ENCODE results near the gene DNAJB12. TPM values are rescaled to one million over a fixed set of nuclear protein-coding genes. Genes with fewer than 3 reads are reported as not detected.

DNAJB12 gene
- total and polyA plus RNA-seq, 12 donors = 36.3 to 67.0 (median 47.8) TPM

DNA sequence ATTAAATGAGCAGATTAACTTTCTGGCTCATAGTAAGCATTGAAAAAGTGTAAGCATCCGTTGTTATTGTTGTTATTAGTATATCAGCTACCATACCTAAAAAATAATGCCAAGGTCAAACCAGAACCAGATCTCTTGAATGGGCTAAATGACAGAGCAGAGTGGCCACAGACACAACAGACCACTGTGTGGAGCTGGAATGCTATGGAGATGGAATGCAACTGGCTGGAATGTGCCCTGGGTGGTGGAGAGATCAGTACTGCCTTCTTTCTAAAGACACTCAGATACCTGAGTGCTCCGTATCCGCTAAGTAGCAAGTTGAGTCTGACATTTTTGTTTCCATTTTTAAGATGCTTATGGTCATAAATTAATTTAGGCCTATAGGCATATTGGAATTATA is 20.5 kb upstream of the DNAJB12 start:
- Histone ChIP-seq H3K27me3 (no peaks in the 10 kb centered on the region), H3K4me1 (replicated peaks in 1 of 2) (no peaks in the 10 kb centered on the region), H3K4me3 (no peak overlapping the region), H3K27ac (no peak overlapping the region), H3K36me3 (replicated peaks in 1 of 2) (peaks cover 0 to 7% of the 10 kb centered on the region in 2 donors), H3K9me3 (replicated peaks in 1 of 3) (no peaks in the 10 kb centered on the region)
- no peak for DNase-seq
- intact Hi-C loops (cut with DNase I) = no loop called here
- TF ChIP-seq, protein P1, sequence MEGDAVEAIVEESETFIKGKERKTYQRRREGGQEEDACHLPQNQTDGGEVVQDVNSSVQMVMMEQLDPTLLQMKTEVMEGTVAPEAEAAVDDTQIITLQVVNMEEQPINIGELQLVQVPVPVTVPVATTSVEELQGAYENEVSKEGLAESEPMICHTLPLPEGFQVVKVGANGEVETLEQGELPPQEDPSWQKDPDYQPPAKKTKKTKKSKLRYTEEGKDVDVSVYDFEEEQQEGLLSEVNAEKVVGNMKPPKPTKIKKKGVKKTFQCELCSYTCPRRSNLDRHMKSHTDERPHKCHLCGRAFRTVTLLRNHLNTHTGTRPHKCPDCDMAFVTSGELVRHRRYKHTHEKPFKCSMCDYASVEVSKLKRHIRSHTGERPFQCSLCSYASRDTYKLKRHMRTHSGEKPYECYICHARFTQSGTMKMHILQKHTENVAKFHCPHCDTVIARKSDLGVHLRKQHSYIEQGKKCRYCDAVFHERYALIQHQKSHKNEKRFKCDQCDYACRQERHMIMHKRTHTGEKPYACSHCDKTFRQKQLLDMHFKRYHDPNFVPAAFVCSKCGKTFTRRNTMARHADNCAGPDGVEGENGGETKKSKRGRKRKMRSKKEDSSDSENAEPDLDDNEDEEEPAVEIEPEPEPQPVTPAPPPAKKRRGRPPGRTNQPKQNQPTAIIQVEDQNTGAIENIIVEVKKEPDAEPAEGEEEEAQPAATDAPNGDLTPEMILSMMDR (IDR thresholded peaks at IDR 0.05) = no peak
- TF ChIP-seq POLR2A (IDR thresholded peaks at IDR 0.05) = no peak
- WGBS, 4 donors = 75 to 93% (median 85%) methylated on average over 3 of the region's 3 CpGs

DNA sequence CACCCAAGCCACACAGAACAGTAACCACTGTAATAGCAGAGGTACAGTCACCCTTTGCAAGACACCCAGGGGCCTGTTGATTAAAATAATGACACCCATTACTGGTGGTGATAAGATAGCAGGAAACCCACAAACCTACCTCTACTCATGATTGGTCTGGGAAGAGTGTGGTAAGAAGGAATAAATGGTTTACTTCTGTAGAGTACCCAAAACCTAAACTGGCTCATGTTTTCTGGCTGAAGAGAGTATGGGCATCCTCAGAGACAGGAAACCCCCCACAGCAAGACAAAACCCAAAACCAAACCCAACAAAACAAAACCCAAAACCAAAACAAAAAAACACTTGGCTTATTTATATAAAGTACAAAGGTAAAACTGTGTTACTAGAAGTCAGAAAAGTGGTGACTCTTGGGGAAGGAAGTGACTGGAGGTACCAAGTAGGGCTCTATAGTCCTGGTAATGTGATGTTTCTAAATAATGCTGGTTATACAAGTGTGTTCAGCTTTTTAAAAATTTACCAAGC is 15.5 kb upstream of the DNAJB12 start:
- TF ChIP-seq POLR2A (IDR thresholded peaks at IDR 0.05) = no peak
- intact Hi-C loops (cut with DNase I) = no loop called here
- H3K9me3 ChIP-seq (replicated peaks in 1 of 3) = no peaks in the 10 kb centered on the region
- H3K4me3 ChIP-seq = no peak overlapping the region
- peaks cover 0 to 24% of the 10 kb centered on the region in 2 donors for H3K36me3 ChIP-seq (replicated peaks in 1 of 2)
- no peak overlapping the region for H3K27ac ChIP-seq
- H3K4me1 ChIP-seq (replicated peaks in 1 of 2) = no peaks in the 10 kb centered on the region
- DNase-seq = no peak
- H3K27me3 ChIP-seq = no peaks in the 10 kb centered on the region

DNA sequence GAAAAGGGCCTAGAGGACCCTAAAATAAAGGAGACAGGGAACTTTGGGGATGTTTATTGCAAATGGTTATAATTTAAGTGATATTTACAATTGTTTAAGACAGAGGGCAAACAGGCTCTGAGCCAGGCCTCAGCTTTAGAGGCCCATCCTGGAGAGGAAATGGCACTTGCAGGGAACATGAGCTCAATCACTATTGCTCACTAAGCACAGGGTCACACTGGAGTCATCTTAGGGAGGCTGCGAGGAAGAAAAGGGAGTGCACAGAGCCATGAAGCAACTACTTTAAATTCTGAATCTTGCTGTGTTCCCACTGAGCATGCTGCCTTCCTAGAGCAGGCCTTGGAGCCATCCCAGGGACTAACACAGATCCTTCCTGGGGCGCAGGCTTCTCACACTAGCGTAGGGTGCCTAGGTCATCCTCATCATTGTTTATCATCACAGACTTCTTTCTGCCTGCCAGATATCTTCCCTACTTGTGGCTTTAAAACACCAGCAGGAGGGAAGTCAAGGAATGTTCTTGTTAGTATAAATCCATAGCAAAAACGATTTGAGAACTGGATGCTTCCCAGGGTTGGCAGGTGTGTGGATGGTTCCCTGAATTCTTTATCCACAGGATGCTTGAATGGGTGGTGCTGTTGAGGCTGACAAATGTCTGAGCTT is 12.7 kb upstream of the DNAJB12 start:
- 72 to 84% (median 79%) methylated on average over 4 of the region's 4 CpGs for WGBS, 4 donors
- intact Hi-C loops (cut with DNase I) = loop anchor here (5.0 kb wide), 2 partner anchors 465 to 470 kb away; no protein-coding TSS in a partner anchor
- no peak for DNase-seq
- H3K27ac ChIP-seq = no peak overlapping the region
- peaks cover 0 to 17% of the 10 kb centered on the region in 2 donors for H3K36me3 ChIP-seq (replicated peaks in 1 of 2)
- H3K9me3 ChIP-seq (replicated peaks in 1 of 3) = no peaks in the 10 kb centered on the region
- no peaks in the 10 kb centered on the region for H3K27me3 ChIP-seq
- H3K4me1 ChIP-seq (replicated peaks in 1 of 2) = peaks cover 3 to 11% of the 10 kb centered on the region in 2 donors
- no peak for TF ChIP-seq POLR2A (IDR thresholded peaks at IDR 0.05)
- TF ChIP-seq, protein P1 (IDR thresholded peaks at IDR 0.05) = no peak
- no peak overlapping the region for H3K4me3 ChIP-seq

DNA sequence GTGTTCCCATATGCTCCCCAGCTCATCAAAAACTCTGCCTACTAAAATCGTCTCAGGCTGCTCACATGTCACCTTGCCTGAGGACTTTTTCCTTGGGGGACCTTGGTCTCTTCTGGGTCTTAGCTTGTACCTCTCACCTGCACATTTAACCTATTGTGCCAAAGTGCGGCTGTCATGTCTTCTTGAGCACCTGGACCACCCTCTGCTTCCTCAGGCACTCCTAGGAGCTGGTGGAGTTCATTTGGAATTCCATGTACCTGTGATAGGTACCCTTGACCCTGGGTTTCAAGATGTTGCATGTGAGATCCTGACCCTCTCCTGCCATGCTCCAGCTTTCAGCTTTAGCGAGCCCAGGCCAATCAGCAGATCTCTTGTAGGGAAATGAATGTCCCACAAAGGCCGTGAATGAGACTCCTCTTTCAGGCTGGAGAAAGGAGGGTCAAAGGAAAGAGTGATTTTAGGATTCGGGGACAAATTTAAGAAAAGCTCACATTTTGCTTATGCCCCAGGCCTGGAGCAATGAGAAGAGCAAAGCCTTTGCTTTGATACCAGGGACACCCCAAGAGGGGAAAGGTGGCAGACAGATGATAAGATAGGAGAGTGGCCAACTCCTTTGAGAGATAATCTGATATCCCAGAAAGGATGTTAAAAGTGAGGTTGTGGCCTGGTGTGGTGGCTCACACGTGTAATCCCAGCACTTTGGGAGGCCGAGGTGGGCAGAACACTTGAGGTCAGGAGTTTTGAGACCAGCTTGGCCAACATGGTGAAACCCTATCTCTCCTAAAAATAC is 10.6 kb upstream of the DNAJB12 start:
- H3K4me3 ChIP-seq = no peak overlapping the region
- H3K27me3 ChIP-seq = no peaks in the 10 kb centered on the region
- no peak for DNase-seq
- peaks cover 3 to 11% of the 10 kb centered on the region in 2 donors for H3K4me1 ChIP-seq (replicated peaks in 1 of 2)
- peak overlapping the region in 1 of 5 donors; percentile 27 for H3K27ac ChIP-seq
- H3K36me3 ChIP-seq (replicated peaks in 1 of 2) = peaks cover 0 to 17% of the 10 kb centered on the region in 2 donors
- intact Hi-C loops (cut with DNase I) = loop anchor here (5.0 kb wide), 2 partner anchors 467 to 472 kb away; no protein-coding TSS in a partner anchor
- TF ChIP-seq, protein P1 (IDR thresholded peaks at IDR 0.05) = no peak
- no peak for TF ChIP-seq POLR2A (IDR thresholded peaks at IDR 0.05)
- no peaks in the 10 kb centered on the region for H3K9me3 ChIP-seq (replicated peaks in 1 of 3)
- 82 to 90% (median 84%) methylated on average over 7 of the region's 7 CpGs for WGBS, 4 donors

All from adrenal gland (tissue), 12 donors.